Loucy (cell line): ENCODE measurements around the gene RPL3.

Experiments
- EZH2phosphoT487 ChIP-seq: fragments of 200-600 bp; IDR thresholded peaks from 2 replicates; pipeline ENCODE4 v1.6.1; 2018; ENCODE audit warnings: antibody characterized with exemption, mild to moderate bottlenecking, moderate library complexity, borderline replicate concordance
- TF ChIP-seq, protein P1 (sequence below): fragments of 200-600 bp; sonication (generic); conservative IDR thresholded peaks from 2 replicates; pipeline ENCODE4 v1.5.1; 2014; ENCODE audit warnings: mild to moderate bottlenecking, antibody characterized with exemption, low read length

DNA sequence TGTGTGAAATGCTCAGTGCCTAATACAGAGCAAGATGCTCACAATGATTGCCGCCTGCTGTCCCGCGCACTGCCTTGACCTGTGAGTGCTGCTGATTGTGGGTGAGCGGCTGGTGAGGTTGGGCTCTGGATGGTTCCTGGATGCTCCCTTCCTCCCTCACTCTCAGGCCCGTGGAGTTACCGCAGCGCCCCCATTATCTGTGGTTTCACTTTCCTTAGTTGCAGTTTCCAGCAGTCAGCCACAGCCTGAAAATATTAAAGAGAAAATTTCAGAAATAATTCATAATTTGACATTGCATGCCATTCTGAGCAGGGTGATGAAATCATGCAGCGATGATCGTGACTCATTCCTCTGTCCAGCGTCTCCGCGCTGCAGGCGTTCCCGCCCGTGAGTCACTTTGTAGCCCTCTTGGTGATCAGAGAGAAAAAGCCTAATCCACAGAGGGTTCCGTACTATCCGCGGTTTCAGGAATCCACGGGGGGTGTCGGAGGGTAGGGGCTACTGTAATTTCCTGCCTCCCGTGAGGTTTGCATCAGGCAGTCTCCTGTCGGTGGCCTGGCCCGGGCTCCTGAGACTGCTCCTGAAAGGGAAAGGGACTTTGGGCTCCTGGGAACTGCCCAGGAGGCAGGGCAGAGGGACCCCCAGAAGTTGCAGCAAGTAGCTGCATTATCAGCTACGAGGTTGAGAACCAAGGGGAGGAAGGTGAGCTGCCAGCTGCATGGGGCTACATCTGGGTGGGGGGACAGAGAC, 10.6 kb downstream of the RPL3 start:
- no peak for TF ChIP-seq EZH2phosphoT487
- TF ChIP-seq, protein P1, sequence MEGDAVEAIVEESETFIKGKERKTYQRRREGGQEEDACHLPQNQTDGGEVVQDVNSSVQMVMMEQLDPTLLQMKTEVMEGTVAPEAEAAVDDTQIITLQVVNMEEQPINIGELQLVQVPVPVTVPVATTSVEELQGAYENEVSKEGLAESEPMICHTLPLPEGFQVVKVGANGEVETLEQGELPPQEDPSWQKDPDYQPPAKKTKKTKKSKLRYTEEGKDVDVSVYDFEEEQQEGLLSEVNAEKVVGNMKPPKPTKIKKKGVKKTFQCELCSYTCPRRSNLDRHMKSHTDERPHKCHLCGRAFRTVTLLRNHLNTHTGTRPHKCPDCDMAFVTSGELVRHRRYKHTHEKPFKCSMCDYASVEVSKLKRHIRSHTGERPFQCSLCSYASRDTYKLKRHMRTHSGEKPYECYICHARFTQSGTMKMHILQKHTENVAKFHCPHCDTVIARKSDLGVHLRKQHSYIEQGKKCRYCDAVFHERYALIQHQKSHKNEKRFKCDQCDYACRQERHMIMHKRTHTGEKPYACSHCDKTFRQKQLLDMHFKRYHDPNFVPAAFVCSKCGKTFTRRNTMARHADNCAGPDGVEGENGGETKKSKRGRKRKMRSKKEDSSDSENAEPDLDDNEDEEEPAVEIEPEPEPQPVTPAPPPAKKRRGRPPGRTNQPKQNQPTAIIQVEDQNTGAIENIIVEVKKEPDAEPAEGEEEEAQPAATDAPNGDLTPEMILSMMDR: no peak
